ENCODE results near the gene TUBB2B. TPM values are rescaled to one million over a fixed set of nuclear protein-coding genes. Genes with fewer than 3 reads are reported as not detected.
"Not testable (repeated sequence)": the region's sequence is repeated elsewhere in the genome, so short reads cannot be mapped to it uniquely, and the experiment has no call there.

TUBB2B gene
- total RNA-seq, 1 experiment from 2014 or later, result 0.86 TPM

GRCh38 chr6:3242768-3243167 is 15.3 kb upstream of the TUBB2B start:
- no TSS peak for BruUV-seq (replicated peaks)
- intact Hi-C loops (cut with micrococcal nuclease), result no loop called here
- Histone ChIP-seq H3K36me3 (ENCODE audit: control insufficient read depth in 1 of 2, insufficient read depth in 2 of 2, low read length in 2 of 2) (no peaks in the 10 kb centered on the region), H2AFZ (ENCODE audit: low read depth, low read length, poor library complexity, severe bottlenecking) (no peak overlapping the region), H3K9me2 (ENCODE audit: insufficient read depth) (no peaks in the 10 kb centered on the region), H3K9me3 (ENCODE audit: control insufficient read depth in 1 of 2, insufficient read depth in 1 of 2, low read depth in 1 of 2, low read length in 2 of 2) (no peaks in the 10 kb centered on the region), H3K79me2 (ENCODE audit: insufficient read depth, low read length) (no peaks in the 10 kb centered on the region), H3K4me2 (ENCODE audit: low read length) (no peak overlapping the region), H3K27ac (ENCODE audit: low read depth, low read length) (no peak overlapping the region), H3K4me1 (ENCODE audit: control insufficient read depth in 1 of 2, insufficient read depth in 2 of 2, low read length in 2 of 2) (peaks cover 0 to 10% of the 10 kb centered on the region in 2 experiments; a peak in 1 of 4 replicates), H4K20me1 (ENCODE audit: insufficient read depth) (no peaks in the 10 kb centered on the region), H3K4me3 (replicated peaks in 1 of 2; ENCODE audit: low read depth in 1 of 2, low read length in 2 of 2) (no peak overlapping the region), H3K27me3 (ENCODE audit: insufficient read depth, low read length) (no peaks in the 10 kb centered on the region), H3K9ac (ENCODE audit: low read length) (no peak overlapping the region)
- ChIA-PET CTCF (interaction anchor here (1.0 kb wide), 1 partner anchor 9 kb away, joined by 3 read pairs; no protein-coding TSS in a partner anchor), POLR2A (no interaction called here), RAD21 (ENCODE audit: low non-redundant PET in 1 of 2, low total read pairs in 2 of 2, uncharacterized antibody in 2 of 2, unreplicated experiment in 2 of 2) (no interaction called here)
- DNase-seq (ENCODE audit: low read depth, low spot score) (no peak), ATAC-seq (no peak)
- no peak for TF ChIP-seq EZH2 (IDR thresholded peaks at IDR 0.05)
- TF ChIP-seq CEBPB (IDR thresholded peaks at IDR 0.05; ENCODE audit: low read depth), result no peak
- no peak for TF ChIP-seq EZH2phosphoT487 (IDR thresholded peaks at IDR 0.05; ENCODE audit: borderline replicate concordance)
- TF ChIP-seq FOSL1 (IDR thresholded peaks at IDR 0.05; ENCODE audit: low read depth), result no peak
- no peak for TF ChIP-seq JUND (IDR thresholded peaks at IDR 0.05)
- no peak for TF ChIP-seq YY1 (IDR thresholded peaks at IDR 0.05; ENCODE audit: extremely low read depth, insufficient replicate concordance, low read depth, low read length)
- TF ChIP-seq ZNF274 (IDR thresholded peaks at IDR 0.05; ENCODE audit: low read depth, low read length), result no peak
- TF ChIP-seq RAD21 (IDR thresholded peaks at IDR 0.05; ENCODE audit: low read depth), result no peak
- TF ChIP-seq POLR2A (IDR thresholded peaks at IDR 0.05; ENCODE audit: borderline replicate concordance, extremely low read depth, insufficient read depth, insufficient read length), result no peak
- no peak for TF ChIP-seq POLR2AphosphoS5 (IDR thresholded peaks at IDR 0.05; ENCODE audit: low read depth, low read length)
- no peak for TF ChIP-seq ZBTB33 (IDR thresholded peaks at IDR 0.05; ENCODE audit: extremely low read depth, insufficient replicate concordance, low read length)
- TF ChIP-seq EGR1 (IDR thresholded peaks at IDR 0.05; ENCODE audit: low read depth), result no peak
- TF ChIP-seq ELF1 (IDR thresholded peaks at IDR 0.05; ENCODE audit: borderline replicate concordance, low read depth), result no peak
- TF ChIP-seq REST (IDR thresholded peaks at IDR 0.05; ENCODE audit: low read depth), result no peak
- no peak for TF ChIP-seq SIN3A (IDR thresholded peaks at IDR 0.05; ENCODE audit: low read depth)

- H3K4me1 ChIP-seq (ENCODE audit: control insufficient read depth in 1 of 2, insufficient read depth in 2 of 2, low read length in 2 of 2); H3K27me3 ChIP-seq (ENCODE audit: insufficient read depth, low read length); H3K79me2 ChIP-seq (ENCODE audit: insufficient read depth, low read length); H3K9ac ChIP-seq (ENCODE audit: low read length); DNase-seq (ENCODE audit: low read depth, low spot score); ATAC-seq; H3K27ac ChIP-seq (ENCODE audit: low read depth, low read length); H3K4me3 ChIP-seq (replicated peaks in 1 of 2; ENCODE audit: low read depth in 1 of 2, low read length in 2 of 2); H2AFZ ChIP-seq (ENCODE audit: low read depth, low read length, poor library complexity, severe bottlenecking); RAD21 ChIA-PET (ENCODE audit: low non-redundant PET in 1 of 2, low total read pairs in 2 of 2, uncharacterized antibody in 2 of 2, unreplicated experiment in 2 of 2); CTCF ChIA-PET; H3K9me3 ChIP-seq (ENCODE audit: control insufficient read depth in 1 of 2, insufficient read depth in 1 of 2, low read depth in 1 of 2, low read length in 2 of 2); POLR2A ChIA-PET; H3K36me3 ChIP-seq (ENCODE audit: control insufficient read depth in 1 of 2, insufficient read depth in 2 of 2, low read length in 2 of 2); BruUV-seq (replicated peaks); H4K20me1 ChIP-seq (ENCODE audit: insufficient read depth); H3K4me2 ChIP-seq (ENCODE audit: low read length); H3K9me2 ChIP-seq (ENCODE audit: insufficient read depth); intact Hi-C loops (cut with micrococcal nuclease): not testable (repeated sequence)
Measured at GRCh38 chr6:3241745-3242144, 14.3 kb upstream of the TUBB2B start.

Measured in HCT116 (cell line).